ENCODE results near the gene BGN.

GRCh38 chrX:153445106-153445855 is 49.5 kb upstream of the BGN start:
- TF ChIP-seq CTCF (conservative IDR thresholded peaks at IDR 0.05; ENCODE audit: low read depth in 2 of 2) (no peak), REST (IDR thresholded peaks at IDR 0.05; ENCODE audit: unreplicated experiment) (no peak), EZH2 (IDR thresholded peaks at IDR 0.05; ENCODE audit: low read depth, unreplicated experiment) (no peak), EZH2phosphoT487 (IDR thresholded peaks at IDR 0.05; ENCODE audit: unreplicated experiment) (no peak)

Data from GM23338 (cell line).